Activated CD4-positive, alpha-beta T cell treated with anti-CD3 and anti-CD28 coated beads, Interleukin-2, amount 50 U/mL, for 4 hours (primary cell): ENCODE data around the gene INSRR.

Experiments
- DNase-seq, 2 experiments: peaks; one replicate each; pipeline ENCODE4 v3.0.0-alpha.2; 2020

Gene INSRR

DNA sequence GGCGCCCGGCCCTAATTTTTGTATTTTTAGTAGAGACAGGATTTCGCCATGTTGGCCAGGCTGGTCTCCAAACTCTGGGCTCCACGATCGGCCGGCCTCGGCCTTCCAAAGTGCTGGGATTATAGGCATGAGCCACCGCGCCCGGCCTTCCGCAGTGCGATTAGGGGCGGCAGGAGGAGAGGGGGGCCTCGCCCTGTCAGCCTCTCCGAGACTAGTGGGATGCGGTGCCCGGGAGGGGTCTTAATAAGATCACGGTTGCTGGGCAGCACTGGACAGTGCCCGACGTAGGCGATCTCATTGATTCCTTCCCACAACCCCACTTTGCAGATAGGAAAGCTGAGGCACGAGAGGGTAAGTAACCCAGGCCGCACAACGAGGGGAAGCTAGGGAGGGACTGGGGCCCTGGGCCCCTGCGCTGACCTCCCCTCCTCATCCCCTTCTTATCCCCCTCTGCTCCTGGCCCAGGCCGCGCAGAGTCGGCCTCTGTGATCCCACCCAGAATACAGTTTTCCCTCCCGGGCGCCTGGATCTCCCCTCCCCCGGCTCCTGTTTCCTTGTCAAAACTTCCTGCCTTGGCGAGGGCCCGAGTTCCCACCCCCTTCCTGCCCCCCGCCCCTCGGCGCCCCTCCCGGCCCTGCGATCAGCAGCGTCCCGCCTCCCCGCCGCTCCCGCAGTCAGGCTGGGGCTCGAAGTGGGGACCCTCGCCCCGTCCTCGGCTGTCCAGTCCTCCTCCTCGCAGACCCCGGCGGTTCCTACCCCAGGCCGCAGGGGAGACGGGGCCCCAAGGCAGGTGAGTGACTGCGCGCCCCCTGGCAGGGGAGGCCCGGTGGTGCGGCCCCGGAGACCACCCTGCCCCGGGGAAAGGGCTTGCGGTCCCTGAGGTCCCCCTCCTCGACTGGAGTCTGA is 34.4 kb upstream of the INSRR start, which contains the start of gene PEAR1:
TSS of gene PEAR1 (plus strand) at position 671 of the 906 bp plus-strand sequence. CDS start 10,209 bp downstream, outside the sequence.
- no peak for DNase-seq

DNA sequence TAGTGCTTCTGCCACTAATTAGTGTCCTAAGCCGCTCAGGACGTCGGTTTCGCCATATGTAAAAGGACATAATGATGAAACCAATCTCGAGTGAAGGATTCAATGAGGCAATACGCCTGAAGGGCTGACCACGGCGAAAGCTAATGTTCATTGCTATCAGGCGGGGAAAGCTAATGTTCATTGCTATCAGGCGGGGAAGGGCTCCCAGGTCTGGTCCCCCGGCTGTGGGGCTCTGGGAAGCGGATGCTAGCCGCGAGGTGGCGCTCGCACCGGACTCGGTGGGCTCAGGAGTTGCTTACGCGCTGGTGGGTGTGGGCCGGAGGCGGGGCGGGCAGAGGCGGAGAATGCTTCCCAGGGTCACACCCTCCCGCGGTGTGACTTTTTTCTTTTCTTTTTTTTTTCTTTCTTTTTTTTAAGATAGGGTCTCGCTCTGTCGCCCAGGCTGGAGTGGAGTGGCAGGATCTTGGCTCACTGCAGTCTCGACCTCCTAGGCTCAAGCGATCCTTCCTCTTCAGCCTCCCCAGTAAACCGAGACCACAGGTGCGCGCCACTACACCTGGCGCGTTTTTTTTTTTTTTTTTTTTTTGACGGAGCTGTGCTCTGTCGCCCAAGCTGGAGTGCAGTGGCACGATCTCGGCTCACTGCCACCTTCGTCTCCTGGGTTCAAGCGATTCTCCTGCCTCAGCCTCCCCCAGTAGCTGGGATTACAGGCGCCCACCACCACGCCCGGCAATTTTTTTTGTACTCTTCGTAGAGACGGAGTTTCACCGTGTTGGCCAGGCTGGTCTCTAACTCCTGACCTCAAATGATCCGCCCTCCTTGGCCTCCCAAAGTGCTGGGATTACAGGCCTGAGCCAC is 33.5 kb upstream of the INSRR start:
- DNase-seq = peak; percentile 83 to 84

DNA sequence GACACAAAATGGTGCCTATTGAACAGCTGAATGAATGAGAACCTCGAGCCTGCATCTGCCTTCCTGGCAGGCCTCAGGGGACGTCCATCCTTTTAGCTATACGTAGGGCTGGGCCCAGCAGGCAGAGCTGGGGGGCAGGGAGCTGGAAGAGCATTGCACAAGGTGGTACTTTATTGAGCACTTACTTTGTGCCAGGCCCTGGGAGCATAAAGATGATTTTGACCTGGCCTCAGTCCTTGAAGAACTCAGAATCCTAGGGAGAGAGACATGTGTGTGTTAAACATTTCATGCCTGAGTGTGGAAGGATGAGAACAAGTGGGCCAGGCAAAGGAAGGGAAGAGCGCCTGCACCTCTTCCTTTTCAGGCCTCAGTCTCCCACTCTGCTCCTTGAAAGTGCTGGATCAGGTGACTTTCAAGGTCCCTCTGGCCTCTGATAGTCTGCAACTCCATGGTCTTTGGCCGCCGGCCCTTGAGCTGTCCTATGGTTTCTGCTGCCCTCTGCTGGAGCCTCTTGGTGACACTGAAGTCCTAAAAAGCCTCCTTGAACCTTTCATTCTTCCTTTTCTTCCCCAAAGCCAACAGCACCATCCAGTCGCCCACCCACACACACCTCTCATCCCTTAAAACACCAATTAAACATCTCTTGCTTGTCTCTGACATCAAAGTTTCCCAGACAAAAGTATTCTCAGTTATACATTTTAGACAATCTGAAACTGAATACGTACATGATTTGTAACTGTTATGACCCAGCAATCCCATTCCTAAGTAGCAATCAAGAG is 31.1 kb upstream of the INSRR start:
- DNase-seq = peak; percentile 32 to 46

DNA sequence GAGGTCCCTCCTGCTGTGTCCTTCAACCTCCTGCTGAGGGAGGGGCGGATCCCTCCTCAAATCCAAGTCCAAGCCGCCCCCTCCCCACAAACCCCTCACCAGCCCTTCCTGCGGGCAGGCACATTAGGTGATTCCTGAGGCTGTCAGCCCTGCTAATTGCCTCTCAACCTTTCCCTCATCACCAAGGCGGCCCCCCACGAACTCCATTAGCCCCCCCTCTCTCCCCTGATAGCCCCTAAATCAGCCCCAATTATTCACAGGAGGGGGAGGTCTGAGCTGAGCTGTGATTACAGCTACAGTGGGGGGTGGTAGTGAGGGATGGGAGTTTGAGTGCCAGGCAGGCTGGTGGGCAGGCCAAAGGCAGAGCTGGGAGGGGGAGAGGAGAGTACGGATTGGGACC is 28.8 kb upstream of the INSRR start:
- no peak for DNase-seq

DNA sequence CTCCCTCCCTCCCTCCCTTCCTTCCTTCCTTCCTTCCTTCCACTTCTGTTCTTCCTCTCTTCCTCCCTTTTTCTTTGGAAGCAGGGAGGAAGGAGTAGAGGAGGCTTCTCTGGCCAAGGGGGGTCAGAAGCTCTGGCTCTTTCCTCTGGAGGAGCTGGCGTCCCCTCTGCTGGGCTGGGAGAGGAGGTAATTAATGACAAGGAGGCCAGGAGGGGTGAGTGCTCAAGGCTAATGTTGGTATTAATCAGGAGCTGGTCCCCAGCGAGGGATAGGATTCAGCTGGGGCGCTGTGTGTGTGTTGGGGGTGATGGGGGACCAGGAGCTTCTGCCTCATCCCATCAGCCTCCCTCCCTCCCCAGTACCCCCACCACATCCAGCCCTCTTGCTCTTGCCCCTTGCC is 28.4 kb upstream of the INSRR start:
- no peak for DNase-seq

DNA sequence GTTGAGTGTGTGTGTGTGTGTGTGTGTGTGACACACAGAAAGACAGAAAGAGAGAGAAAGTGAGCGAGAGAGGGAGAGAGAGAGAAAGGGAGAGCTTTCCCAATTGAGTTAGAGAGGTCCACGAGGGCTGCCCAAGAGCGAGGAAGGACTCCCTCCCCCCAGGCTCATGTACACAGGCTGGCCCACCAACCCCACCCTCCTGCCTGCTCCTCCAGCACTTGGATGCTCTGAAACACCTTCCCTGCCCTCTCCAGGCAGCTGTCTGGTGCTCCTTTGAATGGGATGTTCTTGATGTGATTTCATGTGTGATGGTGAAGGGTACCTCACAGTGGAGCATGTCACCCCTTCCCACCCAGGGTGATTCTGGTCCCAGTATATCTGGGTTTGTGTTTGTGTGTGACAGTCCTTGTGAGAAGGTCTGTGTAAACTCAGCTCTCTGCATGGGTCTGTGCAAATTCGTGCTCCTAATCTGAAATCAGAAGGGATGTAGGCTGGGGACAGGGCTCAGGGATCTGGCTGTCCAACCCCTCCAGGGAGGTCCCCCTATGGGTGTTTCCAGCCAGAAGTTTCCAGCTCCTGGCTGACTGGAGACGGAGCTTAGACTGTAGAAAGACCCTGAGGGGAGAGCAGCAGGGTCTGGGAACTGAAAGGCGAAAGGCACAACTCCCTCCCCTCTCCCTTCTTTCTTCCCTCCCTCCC is 27.8 kb upstream of the INSRR start:
- no peak for DNase-seq

DNA sequence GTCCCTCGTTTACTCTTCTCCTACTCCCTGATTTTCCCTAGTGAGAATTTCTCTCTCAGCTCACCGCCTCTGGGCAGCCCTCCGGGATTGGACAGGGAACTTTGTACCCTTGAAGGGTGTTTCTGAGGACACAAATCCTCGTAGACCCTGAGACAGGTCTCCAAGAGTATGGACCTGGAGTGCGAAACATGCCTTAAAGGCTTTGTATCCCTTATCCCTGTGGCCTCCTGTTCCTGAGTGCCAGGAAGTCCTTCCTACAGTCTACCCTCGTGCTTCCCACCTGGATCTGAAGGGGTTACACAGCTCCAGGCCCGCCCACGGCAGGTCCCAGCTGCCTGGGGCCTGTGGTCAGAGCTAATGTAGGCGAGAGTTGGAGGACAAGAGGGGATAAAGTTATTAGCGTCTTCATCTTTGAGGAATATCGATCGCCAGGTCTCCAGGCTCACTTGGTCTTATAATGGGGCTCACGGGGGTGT is 27.0 kb upstream of the INSRR start:
- DNase-seq = no peak

DNA sequence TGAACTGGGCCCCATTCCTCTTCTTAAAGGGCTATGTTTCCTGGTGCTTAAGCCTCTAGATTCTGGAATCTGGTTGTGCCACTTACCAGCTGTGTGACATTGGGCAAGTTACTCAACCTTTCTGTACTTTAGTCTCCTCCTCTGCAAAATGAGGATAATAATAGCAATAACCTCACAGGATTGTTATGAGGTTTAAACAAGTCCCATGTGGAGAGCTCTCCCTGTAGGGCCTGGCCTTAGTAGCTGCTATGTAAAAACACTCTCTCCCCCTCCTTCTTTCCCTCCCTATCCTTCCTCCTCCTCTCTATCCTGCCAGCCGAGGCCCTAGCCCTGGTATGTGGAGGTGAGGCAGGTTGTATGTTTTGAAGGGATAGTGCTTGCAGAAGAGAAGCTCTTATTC is 26.4 kb upstream of the INSRR start:
- DNase-seq = no peak

DNA sequence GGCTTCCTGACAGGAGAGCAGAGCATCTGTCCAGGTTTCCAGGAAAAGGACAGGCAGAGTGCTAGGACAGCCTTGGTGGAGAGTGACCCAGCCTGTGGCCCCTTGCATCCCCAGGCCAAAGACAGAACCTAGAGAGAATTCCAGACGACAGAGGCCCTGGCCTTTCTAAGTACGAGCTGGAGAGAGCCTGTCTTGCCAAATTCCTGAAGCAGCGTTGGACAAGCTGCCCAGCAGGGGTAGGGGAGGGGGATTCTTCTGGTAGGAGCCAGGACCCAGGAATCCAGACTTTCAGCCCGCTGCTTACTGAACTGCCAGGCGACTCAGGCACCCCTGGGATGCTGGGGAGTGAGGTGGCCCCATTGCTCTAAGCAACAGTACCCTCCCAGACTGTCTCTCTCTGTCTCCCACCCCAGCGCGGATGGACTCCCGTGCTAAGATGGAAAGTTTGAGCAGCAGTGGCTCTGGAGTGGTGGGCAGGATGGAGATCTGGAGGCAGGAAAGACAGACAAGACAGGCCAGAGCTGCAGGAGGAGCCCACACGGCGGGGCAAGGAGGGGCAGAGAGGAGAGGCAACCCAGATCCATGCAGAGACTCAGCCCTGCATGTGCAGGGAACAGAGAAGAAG is 25.8 kb upstream of the INSRR start:
- no peak for DNase-seq

DNA sequence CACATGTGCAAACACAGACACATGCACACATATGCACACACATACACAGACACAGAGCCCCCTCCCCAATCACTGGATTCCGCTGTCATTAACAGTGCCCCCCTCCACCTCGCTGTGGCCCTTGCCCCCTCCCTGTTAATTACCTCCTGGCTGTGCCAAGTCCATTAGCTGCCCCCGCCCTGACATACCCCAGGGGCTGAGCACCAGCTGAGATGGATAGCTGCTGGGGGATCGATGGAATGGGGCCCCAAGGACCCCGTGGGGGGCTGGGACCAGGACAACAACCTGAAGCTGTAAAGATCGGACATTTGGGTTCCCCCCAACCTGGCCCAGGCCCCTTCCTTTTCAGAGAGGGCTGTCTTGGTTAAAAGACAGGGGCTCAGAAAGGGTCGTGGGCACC is 25.0 kb upstream of the INSRR start:
- no peak for DNase-seq

DNA sequence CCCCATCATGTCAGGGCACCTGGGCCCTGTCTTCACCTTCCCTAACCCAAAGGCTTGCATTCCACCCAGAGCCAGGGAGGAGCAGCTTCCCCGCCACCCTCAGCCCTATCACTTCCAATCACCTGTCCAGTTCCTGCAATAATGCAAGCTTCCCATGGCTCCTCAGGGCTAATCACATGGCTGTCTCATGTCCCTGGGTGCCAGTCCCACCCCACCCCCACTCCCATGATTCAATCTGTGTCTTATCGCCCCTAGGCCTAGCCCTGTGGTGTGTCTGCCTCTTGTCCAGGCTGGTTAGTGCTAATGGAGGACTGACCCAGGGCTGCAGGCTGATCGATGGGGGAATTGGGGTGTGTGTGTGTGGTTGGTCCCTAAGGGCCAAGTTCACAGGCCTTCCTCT is 23.6 kb upstream of the INSRR start:
- no peak for DNase-seq

DNA sequence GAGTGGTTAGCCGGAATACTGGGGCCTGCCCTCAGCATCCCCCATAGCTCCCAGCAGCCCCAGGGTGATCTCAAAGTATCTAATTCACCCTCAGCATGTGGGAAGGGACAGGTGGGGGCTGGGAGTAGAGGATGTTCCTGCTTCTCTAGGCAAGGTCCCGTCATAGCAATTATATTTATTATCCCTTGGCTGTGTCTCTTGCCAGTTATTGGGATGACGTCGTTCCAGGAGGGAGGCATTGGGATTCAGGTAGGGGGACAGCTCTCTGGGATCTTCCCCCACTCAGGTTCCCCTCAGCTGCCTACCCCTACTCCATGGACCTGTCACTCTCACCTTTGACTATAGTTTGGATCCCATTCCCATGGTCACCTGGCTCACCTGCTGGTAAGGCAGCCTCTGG is 22.7 kb upstream of the INSRR start:
- no peak for DNase-seq

DNA sequence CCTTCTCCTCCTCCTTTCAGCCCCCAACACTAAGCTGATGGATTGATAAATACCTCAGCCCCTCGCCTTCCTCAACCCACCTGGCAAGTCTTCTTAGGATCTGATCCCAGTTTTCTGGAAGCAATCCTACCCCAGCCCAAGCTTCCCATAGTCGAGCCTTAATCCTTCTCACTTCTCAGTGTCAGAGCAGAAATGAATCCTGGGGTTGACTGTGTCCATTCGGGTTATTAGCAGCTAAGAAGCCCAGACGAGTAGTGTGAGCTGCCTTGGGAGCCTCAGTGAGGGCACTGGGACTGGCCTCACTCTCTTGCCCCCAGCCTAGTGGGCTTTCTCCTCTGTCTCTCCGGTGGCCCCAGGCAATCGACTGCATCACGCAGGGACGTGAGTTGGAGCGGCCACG is 22.2 kb upstream of the INSRR start:
- no peak for DNase-seq

DNA sequence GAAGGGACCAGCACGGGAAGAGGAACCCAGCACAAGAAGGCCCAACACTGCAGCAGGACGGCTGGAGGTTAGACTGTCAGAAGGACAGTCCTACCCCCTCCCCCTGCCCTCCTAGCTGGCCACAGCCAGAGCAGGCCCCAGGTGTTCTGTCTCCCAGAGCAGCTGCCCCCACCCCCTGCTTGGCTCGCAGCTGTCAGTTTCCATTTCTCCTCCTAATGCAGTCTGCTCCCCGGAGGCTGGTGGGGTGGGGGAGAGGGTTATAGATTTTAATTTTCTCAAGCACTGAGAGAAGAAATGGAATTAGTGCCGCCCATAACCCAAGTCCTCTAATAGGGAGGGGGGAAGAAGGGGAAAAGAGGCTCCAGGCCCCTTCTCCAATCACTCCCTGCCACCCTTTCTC is 21.6 kb upstream of the INSRR start:
- DNase-seq = no peak

DNA sequence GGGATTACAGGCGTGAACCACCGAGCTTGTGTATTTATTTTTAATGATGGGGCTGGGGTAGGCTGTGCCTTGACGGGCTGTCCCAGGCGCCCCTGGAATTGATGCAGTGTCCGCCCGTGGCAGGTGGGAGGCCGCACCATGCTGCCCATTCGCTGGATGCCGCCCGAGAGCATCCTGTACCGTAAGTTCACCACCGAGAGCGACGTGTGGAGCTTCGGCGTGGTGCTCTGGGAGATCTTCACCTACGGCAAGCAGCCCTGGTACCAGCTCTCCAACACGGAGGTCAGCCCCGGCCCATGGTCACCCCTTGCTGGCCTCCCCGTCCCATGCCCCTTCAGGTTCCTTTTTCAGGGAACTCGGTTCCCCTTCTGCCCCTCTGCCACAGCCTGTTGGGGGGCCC is 21.0 kb upstream of the INSRR start:
- no peak for DNase-seq

DNA sequence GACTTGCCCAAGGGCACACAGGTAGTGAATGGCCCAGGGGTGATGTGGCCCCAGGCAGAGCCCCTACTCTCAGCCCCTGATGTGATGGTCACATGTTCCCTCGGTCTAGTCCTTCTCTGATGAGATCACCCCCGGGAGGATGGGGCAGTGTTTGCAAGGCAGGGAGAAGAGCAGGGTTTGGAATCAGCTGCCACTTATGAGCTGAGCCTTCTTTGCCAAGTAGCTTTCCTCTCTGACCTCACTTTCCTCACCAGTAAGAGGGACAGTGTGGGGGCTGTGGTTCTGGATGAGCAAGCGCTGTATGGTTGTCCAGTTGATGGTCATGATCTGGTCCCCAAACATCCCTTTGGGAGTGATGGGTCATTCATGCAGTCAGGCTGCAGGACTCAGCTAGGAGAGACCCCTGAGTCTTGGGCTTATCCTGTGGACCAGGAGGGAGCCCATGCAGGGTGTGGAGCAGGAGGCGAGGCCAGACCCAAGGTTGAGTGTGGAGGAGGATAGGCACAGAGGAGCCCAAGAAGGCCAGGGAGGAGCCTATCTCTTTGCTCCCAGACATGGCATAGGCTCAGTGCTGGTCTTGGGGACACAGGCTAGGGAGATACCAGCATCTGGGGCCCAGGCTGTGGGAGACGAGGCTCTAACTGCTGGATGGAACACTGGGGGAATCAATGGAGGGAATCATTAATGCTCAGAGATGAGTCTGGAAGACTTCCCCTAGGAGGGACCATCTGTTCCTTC is 18.7 kb upstream of the INSRR start:
- DNase-seq = no peak

DNA sequence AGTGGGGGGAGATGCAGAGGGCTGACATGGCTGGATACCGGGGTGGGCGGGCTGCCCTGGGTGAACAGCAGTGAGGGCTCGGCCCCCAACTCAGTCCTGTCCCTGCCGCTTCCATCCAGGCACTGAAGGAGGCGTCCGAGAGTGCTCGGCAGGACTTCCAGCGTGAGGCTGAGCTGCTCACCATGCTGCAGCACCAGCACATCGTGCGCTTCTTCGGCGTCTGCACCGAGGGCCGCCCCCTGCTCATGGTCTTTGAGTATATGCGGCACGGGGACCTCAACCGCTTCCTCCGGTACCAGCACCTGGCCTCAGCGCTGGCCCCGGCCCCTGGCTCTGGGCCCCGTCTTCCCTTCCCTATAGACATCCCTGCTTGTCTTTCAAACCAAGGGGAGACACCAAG is 17.4 kb upstream of the INSRR start:
- DNase-seq = no peak

DNA sequence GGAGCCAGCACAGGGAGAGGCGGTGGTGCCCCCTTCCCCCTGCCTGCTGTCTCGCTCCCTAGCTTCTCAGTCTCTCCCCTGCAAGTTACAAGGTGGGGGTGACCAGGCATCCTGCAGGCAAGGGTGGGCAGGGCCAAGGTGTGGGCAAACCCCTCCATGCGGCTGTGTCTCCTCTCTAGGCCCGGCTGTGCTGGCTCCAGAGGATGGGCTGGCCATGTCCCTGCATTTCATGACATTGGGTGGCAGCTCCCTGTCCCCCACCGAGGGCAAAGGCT is 16.4 kb upstream of the INSRR start:
- DNase-seq = no peak

DNA sequence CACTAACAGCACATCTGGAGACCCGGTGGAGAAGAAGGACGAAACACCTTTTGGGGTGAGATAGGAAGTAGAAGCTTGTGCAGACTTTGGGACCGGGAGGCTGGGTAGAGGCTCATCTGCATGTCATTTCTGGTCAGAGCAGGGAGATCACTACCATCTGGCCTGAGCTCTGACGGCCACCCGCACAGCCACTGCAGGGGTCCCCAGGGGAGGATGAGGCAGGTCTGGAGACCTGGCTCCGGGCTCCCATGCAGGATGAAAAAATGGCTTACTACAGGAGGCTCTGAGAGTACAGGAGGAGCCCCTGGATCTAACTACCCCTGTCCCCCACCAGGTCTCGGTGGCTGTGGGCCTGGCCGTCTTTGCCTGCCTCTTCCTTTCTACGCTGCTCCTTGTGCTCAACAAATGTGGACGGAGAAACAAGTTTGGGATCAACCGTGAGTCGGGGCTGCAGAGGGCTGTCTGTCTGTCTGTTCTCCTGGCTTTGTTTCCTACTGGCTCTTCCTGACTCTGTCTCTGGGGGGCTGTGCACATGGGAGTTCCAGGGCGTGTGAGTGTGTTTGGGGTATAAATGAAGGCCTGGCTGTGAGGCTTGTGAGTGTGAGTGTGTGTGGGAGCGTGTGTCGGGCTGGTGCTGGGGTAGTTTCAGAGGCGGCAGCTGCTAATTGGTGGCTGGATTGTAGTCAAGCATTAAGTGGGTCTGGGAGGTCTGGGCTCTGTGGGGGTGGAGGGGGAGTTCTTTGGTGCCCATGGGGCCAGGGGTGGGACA is 15.8 kb upstream of the INSRR start:
- no peak for DNase-seq

DNA sequence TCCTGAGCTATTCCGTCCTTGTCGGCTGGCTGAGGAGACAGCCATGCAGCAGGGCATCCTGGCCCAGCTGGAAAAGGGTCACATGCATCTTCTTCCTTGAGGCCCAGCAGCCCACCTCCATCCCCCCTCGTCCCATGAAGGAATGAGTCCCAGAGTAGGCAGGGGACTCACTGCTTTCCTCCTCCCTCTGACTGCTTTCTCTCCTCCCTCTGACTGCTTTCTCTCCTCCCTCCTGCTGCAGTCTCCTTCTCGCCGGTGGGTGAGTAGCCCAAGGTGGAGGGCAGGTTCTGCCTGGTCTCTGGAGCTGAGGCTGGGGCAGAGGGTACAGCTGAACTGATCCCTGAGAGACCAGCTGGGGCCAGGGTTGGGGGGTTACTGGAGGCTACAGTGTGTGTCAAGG is 15.2 kb upstream of the INSRR start:
- DNase-seq = no peak

DNA sequence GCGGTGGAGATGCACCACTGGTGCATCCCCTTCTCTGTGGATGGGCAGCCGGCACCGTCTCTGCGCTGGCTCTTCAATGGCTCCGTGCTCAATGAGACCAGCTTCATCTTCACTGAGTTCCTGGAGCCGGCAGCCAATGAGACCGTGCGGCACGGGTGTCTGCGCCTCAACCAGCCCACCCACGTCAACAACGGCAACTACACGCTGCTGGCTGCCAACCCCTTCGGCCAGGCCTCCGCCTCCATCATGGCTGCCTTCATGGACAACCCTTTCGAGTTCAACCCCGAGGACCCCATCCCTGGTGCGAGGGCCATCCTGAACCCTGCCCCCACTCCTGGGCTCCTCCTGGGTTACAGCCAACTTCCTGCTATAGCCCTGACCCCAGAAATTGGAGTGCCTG is 14.7 kb upstream of the INSRR start:
- no peak for DNase-seq
